ENCODE data around the gene ZNF746. TPM values are rescaled to one million over a fixed set of nuclear protein-coding genes. Genes with fewer than 3 reads are reported as not detected.

ZNF746 gene
- polyA plus RNA-seq (2011; rRNA removed) (6.8 and 7.2 TPM in 2 replicates), polyA plus RNA-seq (2017; fragmentation: RNase III; extraction: RNeasy Plus Mini Kit Qiagen cat#74134 plus additional on column Dnase treatment) (10.6 to 10.7 TPM (median 10.7 TPM) in 3 replicates), polyA minus RNA-seq (2011; rRNA and poly(A)+ RNA removed) (12.0 and 19.7 TPM in 2 replicates)
- polyA plus RNA-seq (2012; cell fraction: cytosol; rRNA removed), result 10.3 and 13.7 TPM in 2 replicates
- polyA plus RNA-seq (2012; cell fraction: nucleus; rRNA removed), result 33.6 and 47.5 TPM in 2 replicates

- DNase-seq (ENCODE audit: low read depth in 1 of 2, low spot score in 1 of 2), result peak; percentile 84 to 86
- ATAC-seq, result peak; percentile 87 to 91
- Histone ChIP-seq H3K4me3 (peak within 1 kb of the TSS; percentile 100), H3K27ac (peak within 1 kb of the TSS; percentile 99 to 100), H3K4me1 (peaks cover 19% of the 10 kb centered on the region), H3K9me3 (no peaks in the 10 kb centered on the region), H3K4me2 (peak within 1 kb of the TSS; percentile 83)
- ChIA-PET POLR2A (no interaction called here), CTCF (interaction anchor here (2.2 to 2.9 kb wide), 2 partner anchors 22 to 75 kb away, joined by 5 to 11 read pairs; no protein-coding TSS in a partner anchor)
- TF ChIP-seq ZFP36 (IDR thresholded peaks at IDR 0.05; ENCODE audit: borderline replicate concordance, partially characterized antibody) (peak; percentile 73), JUN (IDR thresholded peaks at IDR 0.05) (peak in 1 of 2 experiments; percentile 76; a peak in 2 of 5 replicates), MAX (IDR thresholded peaks at IDR 0.05) (peak; percentile 55; the same call in 1 of the 2 replicates), NPAS2 (CRISPR knock-in tag; IDR thresholded peaks at IDR 0.05; ENCODE audit: borderline replicate concordance) (no peak), MYC (IDR thresholded peaks at IDR 0.05; ENCODE audit: borderline replicate concordance, low read length) (peak; percentile 53; the same call in 1 of the 2 replicates), ZNF302 (CRISPR knock-in tag; IDR thresholded peaks at IDR 0.05) (no peak), PHF8 (IDR thresholded peaks at IDR 0.05; ENCODE audit: borderline replicate concordance, low read depth) (peak; percentile 39; the same call in 1 of the 2 replicates), RFX5 (IDR thresholded peaks at IDR 0.05) (no peak), SMC3 (IDR thresholded peaks at IDR 0.05) (peak; percentile 59), POLR2A (IDR thresholded peaks at IDR 0.05; ENCODE audit: low read length) (peak; percentile 58), RAD21 (conservative IDR thresholded peaks at IDR 0.05 in 1 of 2, IDR thresholded peaks at IDR 0.05 in 1 of 2) (peak; percentile 55 to 71)
- TF ChIP-seq, protein P1, sequence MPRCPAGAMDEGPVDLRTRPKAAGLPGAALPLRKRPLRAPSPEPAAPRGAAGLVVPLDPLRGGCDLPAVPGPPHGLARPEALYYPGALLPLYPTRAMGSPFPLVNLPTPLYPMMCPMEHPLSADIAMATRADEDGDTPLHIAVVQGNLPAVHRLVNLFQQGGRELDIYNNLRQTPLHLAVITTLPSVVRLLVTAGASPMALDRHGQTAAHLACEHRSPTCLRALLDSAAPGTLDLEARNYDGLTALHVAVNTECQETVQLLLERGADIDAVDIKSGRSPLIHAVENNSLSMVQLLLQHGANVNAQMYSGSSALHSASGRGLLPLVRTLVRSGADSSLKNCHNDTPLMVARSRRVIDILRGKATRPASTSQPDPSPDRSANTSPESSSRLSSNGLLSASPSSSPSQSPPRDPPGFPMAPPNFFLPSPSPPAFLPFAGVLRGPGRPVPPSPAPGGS (IDR thresholded peaks at IDR 0.05), result peak; percentile 39; the same call in 1 of the 3 replicates
- TF ChIP-seq, protein P2, sequence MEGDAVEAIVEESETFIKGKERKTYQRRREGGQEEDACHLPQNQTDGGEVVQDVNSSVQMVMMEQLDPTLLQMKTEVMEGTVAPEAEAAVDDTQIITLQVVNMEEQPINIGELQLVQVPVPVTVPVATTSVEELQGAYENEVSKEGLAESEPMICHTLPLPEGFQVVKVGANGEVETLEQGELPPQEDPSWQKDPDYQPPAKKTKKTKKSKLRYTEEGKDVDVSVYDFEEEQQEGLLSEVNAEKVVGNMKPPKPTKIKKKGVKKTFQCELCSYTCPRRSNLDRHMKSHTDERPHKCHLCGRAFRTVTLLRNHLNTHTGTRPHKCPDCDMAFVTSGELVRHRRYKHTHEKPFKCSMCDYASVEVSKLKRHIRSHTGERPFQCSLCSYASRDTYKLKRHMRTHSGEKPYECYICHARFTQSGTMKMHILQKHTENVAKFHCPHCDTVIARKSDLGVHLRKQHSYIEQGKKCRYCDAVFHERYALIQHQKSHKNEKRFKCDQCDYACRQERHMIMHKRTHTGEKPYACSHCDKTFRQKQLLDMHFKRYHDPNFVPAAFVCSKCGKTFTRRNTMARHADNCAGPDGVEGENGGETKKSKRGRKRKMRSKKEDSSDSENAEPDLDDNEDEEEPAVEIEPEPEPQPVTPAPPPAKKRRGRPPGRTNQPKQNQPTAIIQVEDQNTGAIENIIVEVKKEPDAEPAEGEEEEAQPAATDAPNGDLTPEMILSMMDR (IDR thresholded peaks at IDR 0.05), result peak; percentile 78
- no peak for FAIRE-seq
- WGBS (ENCODE audit: missing lambda C conversion rate), result 0% methylated on average over 1 of the region's 109 CpGs
Observed at GRCh38 chr7:149497467-149498261, at the start of gene ZNF746. ZNF746 (minus strand) TSS chr7:149497809; CDS start chr7:149497536, 273 bp downstream.

DNA sequence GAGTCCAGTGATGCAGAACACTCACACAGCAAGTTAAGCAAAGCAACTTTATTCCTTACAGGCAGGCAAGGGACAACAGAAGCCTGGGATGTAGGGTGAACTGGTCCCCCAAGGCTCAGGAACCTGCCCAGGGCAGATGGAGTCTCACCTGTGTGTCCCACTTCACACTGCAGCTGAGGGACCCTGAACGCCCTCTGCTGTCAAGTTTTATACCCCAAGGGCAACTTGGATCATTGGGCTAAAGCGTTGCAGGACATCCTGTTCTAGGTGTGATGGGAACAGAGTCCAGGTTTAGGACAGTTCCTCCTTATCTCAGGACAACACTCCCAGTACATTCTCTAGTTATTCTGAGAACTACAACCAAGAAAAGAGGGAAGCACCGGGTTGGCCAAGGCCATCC is 49.5 kb upstream of the ZNF746 start:
- no peak for TF ChIP-seq KDM1A (IDR thresholded peaks at IDR 0.05; ENCODE audit: low read depth)
- TF ChIP-seq RAD21 (conservative IDR thresholded peaks at IDR 0.05 in 1 of 2, IDR thresholded peaks at IDR 0.05 in 1 of 2), result 0 out of 5 replicates have a peak, but pooled peaks of 1 of the 2 experiments have one; percentile 9
- no peak overlapping the region for H3K4me2 ChIP-seq
- DNase-seq (ENCODE audit: low read depth in 1 of 2, low spot score in 1 of 2) (no peak), FAIRE-seq (no peak), ATAC-seq (peak in 1 of 2 experiments; percentile 36; a peak in 1 of 6 replicates)
- CTCF ChIA-PET, result no interaction called here
- H3K4me3 ChIP-seq, result no peak overlapping the region
- H3K27ac ChIP-seq, result no peak overlapping the region
- H3K9me3 ChIP-seq, result no peaks in the 10 kb centered on the region
- no peaks in the 10 kb centered on the region for H3K4me1 ChIP-seq
- POLR2A ChIA-PET, result no interaction called here
- WGBS (ENCODE audit: missing lambda C conversion rate), result 79% methylated on average over 3 of the region's 3 CpGs

DNA sequence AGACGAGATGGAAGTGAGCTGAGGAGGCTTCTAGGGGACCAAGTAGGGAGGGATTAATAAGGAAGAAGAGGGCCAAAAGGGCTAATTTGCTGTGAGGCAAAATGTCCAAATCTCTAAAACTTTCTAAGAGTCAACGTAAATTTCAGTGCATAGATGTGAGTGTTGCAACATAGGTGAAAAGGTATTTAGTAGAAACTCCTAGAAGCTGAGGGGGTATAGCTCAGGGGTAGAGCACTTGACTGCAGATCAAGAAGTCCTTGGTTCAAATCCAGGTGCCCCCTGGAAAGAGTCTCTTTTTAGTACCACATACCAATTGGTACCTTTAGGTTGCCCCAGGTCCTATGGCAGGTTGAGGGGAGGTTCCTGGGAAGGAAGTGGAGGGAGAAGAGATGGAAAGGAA is 48.7 kb upstream of the ZNF746 start:
- FAIRE-seq, result no peak
- 87% methylated on average over 2 of the region's 2 CpGs for WGBS (ENCODE audit: missing lambda C conversion rate)
- no peak for ATAC-seq
- ChIA-PET POLR2A (no interaction called here), CTCF (interaction anchor here (0.8 to 1.1 kb wide), 2 partner anchors 14 to 19 kb away, joined by 3 to 4 read pairs; no protein-coding TSS in a partner anchor)
- no peak overlapping the region for H3K4me3 ChIP-seq
- H3K4me2 ChIP-seq, result no peak overlapping the region
- peaks cover 6% of the 10 kb centered on the region; the same call in 2 of the 3 replicates for H3K9me3 ChIP-seq
- no peak overlapping the region for H3K27ac ChIP-seq
- DNase-seq (ENCODE audit: low read depth in 1 of 2, low spot score in 1 of 2), result no peak
- no peaks in the 10 kb centered on the region for H3K4me1 ChIP-seq
- no peak for TF ChIP-seq NPAS2 (CRISPR knock-in tag; IDR thresholded peaks at IDR 0.05; ENCODE audit: borderline replicate concordance)
- TF ChIP-seq HEYL (CRISPR knock-in tag; IDR thresholded peaks at IDR 0.05), result no peak
- no peak for TF ChIP-seq HDAC2 (IDR thresholded peaks at IDR 0.05)
- TF ChIP-seq RFX5 (IDR thresholded peaks at IDR 0.05), result no peak
- TF ChIP-seq EHMT2 (IDR thresholded peaks at IDR 0.05; ENCODE audit: low read depth), result no peak
- no peak for TF ChIP-seq RAD21 (conservative IDR thresholded peaks at IDR 0.05 in 1 of 2, IDR thresholded peaks at IDR 0.05 in 1 of 2)
- TF ChIP-seq ESRRA (IDR thresholded peaks at IDR 0.05; ENCODE audit: borderline replicate concordance, low read length), result no peak
- TF ChIP-seq HOXA7 (CRISPR knock-in tag; IDR thresholded peaks at IDR 0.05), result no peak
- no peak for TF ChIP-seq KDM5A (IDR thresholded peaks at IDR 0.05)
- no peak for TF ChIP-seq GATA3 (IDR thresholded peaks at IDR 0.05; ENCODE audit: borderline replicate concordance)
- no peak for TF ChIP-seq E2F6 (IDR thresholded peaks at IDR 0.05; ENCODE audit: borderline replicate concordance, low read depth)
- TF ChIP-seq USF2 (IDR thresholded peaks at IDR 0.05), result no peak
- TF ChIP-seq FOSB (CRISPR knock-in tag; IDR thresholded peaks at IDR 0.05), result no peak
- TF ChIP-seq, protein P3, sequence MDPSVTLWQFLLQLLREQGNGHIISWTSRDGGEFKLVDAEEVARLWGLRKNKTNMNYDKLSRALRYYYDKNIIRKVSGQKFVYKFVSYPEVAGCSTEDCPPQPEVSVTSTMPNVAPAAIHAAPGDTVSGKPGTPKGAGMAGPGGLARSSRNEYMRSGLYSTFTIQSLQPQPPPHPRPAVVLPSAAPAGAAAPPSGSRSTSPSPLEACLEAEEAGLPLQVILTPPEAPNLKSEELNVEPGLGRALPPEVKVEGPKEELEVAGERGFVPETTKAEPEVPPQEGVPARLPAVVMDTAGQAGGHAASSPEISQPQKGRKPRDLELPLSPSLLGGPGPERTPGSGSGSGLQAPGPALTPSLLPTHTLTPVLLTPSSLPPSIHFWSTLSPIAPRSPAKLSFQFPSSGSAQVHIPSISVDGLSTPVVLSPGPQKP (IDR thresholded peaks at IDR 0.05; ENCODE audit: low read depth, low read length), result no peak

All from A549 (cell line).